Activated CD8-positive, alpha-beta T cell treated with anti-CD3 and anti-CD28 coated beads for 36 hours (primary cell): ENCODE data around the gene COL11A2. TPM values are rescaled to one million over a fixed set of nuclear protein-coding genes. Genes with fewer than 3 reads are reported as not detected.

Experiments
- ATAC-seq: fragments of 200-7000 bp; cut with Tn5 transposase; one replicate; pipeline ENCODE4 v1.10.0; 2021; ENCODE audit warnings: mild to moderate bottlenecking, moderate library complexity
- CTCF ChIA-PET: fragments of 350-600 bp; sonication (Branson Sonifier 250); formaldehyde crosslinking; loops from one replicate; lab custom pipeline; 2021; ENCODE audit warnings: antibody characterized with exemption; lab: Charles Lee
- POLR2A ChIA-PET: fragments of 350-600 bp; sonication (Branson Sonifier 250); formaldehyde crosslinking; loops from one replicate; lab custom pipeline; 2021; ENCODE audit warnings: antibody characterized with exemption; lab: Charles Lee
- DNase-seq: peaks from one replicate; pipeline ENCODE4 v3.0.0-alpha.2; 2020
- H3K27ac Mint-ChIP-seq: one replicate; pipeline ENCODE4 v1.8.0; 2021; ENCODE audit warnings: mild to moderate bottlenecking, mixed read lengths
- H3K27me3 Mint-ChIP-seq: one replicate; pipeline ENCODE4 v1.8.0; 2021; ENCODE audit warnings: mixed read lengths
- H3K36me3 Mint-ChIP-seq: one replicate; pipeline ENCODE4 v1.8.0; 2021; ENCODE audit warnings: low read depth, mixed read lengths
- H3K4me1 Mint-ChIP-seq: one replicate; pipeline ENCODE4 v1.8.0; 2021; ENCODE audit warnings: low read depth, mixed read lengths
- H3K4me3 Mint-ChIP-seq: one replicate; pipeline ENCODE4 v1.8.0; 2021; ENCODE audit warnings: mild to moderate bottlenecking, moderate library complexity, mixed read lengths
- H3K9me3 Mint-ChIP-seq: one replicate; pipeline ENCODE4 v1.8.0; 2021; ENCODE audit warnings: mixed read lengths
- CTCF ChIP-seq: fragments of 200-600 bp; IDR thresholded peaks from one replicate; pipeline ENCODE4 v1.8.0; 2022; ENCODE audit warnings: antibody characterized with exemption, mild to moderate bottlenecking
- intact Hi-C: fragments of 100-400 bp; cut with micrococcal nuclease; formaldehyde crosslinking; loops from one replicate; pipeline ENCODE4 v1.10.0; 2022
- total RNA-seq, 2 experiments: library from RNA; stranded (reverse); gene quantifications; one replicate each; pipeline ENCODE4 v1.2.3, GENCODE V29; 2021

Gene COL11A2
- total RNA-seq, 2 experiments from 2014 or later: 1.3 to 1.4 TPM

- no peak for DNase-seq
- Mint-ChIP-seq H3K9me3 (peaks cover 13% of the 10 kb centered on the region), H3K27ac (no peak overlapping the region), H3K4me3 (no peak overlapping the region), H3K4me1 (peaks cover 14% of the 10 kb centered on the region), H3K27me3 (no peaks in the 10 kb centered on the region), H3K36me3 (peaks cover 14% of the 10 kb centered on the region)
- intact Hi-C loops: no loop called here
- no peak for TF ChIP-seq CTCF
- POLR2A ChIA-PET: no interaction called here
- ATAC-seq: no peak
- CTCF ChIA-PET: no interaction called here
These were observed 13.4 kb downstream of the COL11A2 start for GRCh38 chr6:33178755-33179475.

- H3K4me3 Mint-ChIP-seq: no peak overlapping the region
- no peak for TF ChIP-seq CTCF
- intact Hi-C loops: no loop called here
- H3K9me3 Mint-ChIP-seq: peaks cover 2% of the 10 kb centered on the region
- H3K27ac Mint-ChIP-seq: no peak overlapping the region
- peaks cover 3% of the 10 kb centered on the region for H3K36me3 Mint-ChIP-seq
- POLR2A ChIA-PET: interaction anchor here (1.2 kb wide), 1 partner anchor 31 kb away, joined by 3 read pairs; the partner anchor contains the start of gene RING1
- H3K27me3 Mint-ChIP-seq: no peaks in the 10 kb centered on the region
- DNase-seq: no peak
- ATAC-seq: no peak
- peaks cover 3% of the 10 kb centered on the region for H3K4me1 Mint-ChIP-seq
- CTCF ChIA-PET: no interaction called here
These were observed 14.5 kb downstream of the COL11A2 start for GRCh38 chr6:33177552-33178446.

GRCh38 chr6:33176906-33177305 lies 15.4 kb downstream of the COL11A2 start:
- Mint-ChIP-seq H3K9me3 (no peaks in the 10 kb centered on the region), H3K4me3 (no peak overlapping the region), H3K27ac (no peak overlapping the region), H3K36me3 (no peaks in the 10 kb centered on the region), H3K4me1 (no peaks in the 10 kb centered on the region), H3K27me3 (no peaks in the 10 kb centered on the region)
- TF ChIP-seq CTCF: no peak
- ATAC-seq (no peak), DNase-seq (no peak)
- intact Hi-C loops: no loop called here
- CTCF ChIA-PET: no interaction called here
- POLR2A ChIA-PET: no interaction called here

GRCh38 chr6:33175436-33176069 lies 16.7 kb downstream of the COL11A2 start:
- no peak overlapping the region for H3K27ac Mint-ChIP-seq

More at GRCh38 chr6:33175436-33176069, 16.7 kb downstream of the COL11A2 start:
- ChIA-PET POLR2A (no interaction called here), CTCF (interaction anchor here (1.3 kb wide), 1 partner anchor 22 kb away, joined by 3 read pairs; no protein-coding TSS in a partner anchor)
- H3K4me3 Mint-ChIP-seq: no peak overlapping the region
- H3K27me3 Mint-ChIP-seq: no peaks in the 10 kb centered on the region
- no peak for TF ChIP-seq CTCF
- no peak for DNase-seq
- no peaks in the 10 kb centered on the region for H3K36me3 Mint-ChIP-seq
- intact Hi-C loops: no loop called here
- H3K4me1 Mint-ChIP-seq: no peaks in the 10 kb centered on the region
- no peak for ATAC-seq
- H3K9me3 Mint-ChIP-seq: no peaks in the 10 kb centered on the region
